GM21528 (cell line): ENCODE measurements around the gene DRD5.

Experiments
- ATAC-seq: cut with Tn5 transposase; IDR thresholded peaks from one replicate; pipeline ENCODE4 v1.9.1; 2021; ENCODE audit warnings: mild to moderate bottlenecking, moderate library complexity; ENCODE audit not compliant: unreplicated experiment, low FRiP score

The DRD5 gene

GRCh38 chr4:9812501-9813340, 31.3 kb downstream of the DRD5 start:
- ATAC-seq = peak; percentile 93

GRCh38 chr4:9816285-9816684, 34.9 kb downstream of the DRD5 start:
- no peak for ATAC-seq

- no peak for ATAC-seq
These were observed 38.9 kb downstream of the DRD5 start for GRCh38 chr4:9820343-9820742.

- ATAC-seq = no peak
These were observed 43.6 kb downstream of the DRD5 start for GRCh38 chr4:9825049-9825448.

GRCh38 chr4:9826551-9826950, 45.1 kb downstream of the DRD5 start:
- ATAC-seq = no peak

GRCh38 chr4:9832640-9833039, 51.2 kb downstream of the DRD5 start:
- no peak for ATAC-seq

- no peak for ATAC-seq
These were observed 52.0 kb downstream of the DRD5 start for GRCh38 chr4:9833421-9833820.
